ENCODE results near the gene COA3.

COA3 gene

GRCh38 chr17:42754782-42755181 lies 43.7 kb downstream of the COA3 start:
- no peaks in the 10 kb centered on the region for H3K27me3 ChIP-seq (ENCODE audit: control insufficient read depth, insufficient read depth, low read length)
- H3K4me1 ChIP-seq (ENCODE audit: control insufficient read depth, insufficient read depth, low read length): no peaks in the 10 kb centered on the region
- no peak overlapping the region for H3K9ac ChIP-seq (ENCODE audit: low read length)
- no peaks in the 10 kb centered on the region for H3K36me3 ChIP-seq (ENCODE audit: control insufficient read depth, insufficient read depth, low read length)
- H3K27ac ChIP-seq (ENCODE audit: low read depth, low read length): no peak overlapping the region
- H3K4me3 ChIP-seq (ENCODE audit: low read length): no peak overlapping the region

- no peaks in the 10 kb centered on the region for H3K27me3 ChIP-seq (ENCODE audit: control insufficient read depth, insufficient read depth, low read length)
- H3K9ac ChIP-seq (ENCODE audit: low read length): no peak overlapping the region
- H3K4me3 ChIP-seq (ENCODE audit: low read length): no peak overlapping the region
- no peak overlapping the region for H3K27ac ChIP-seq (ENCODE audit: low read depth, low read length)
- no peaks in the 10 kb centered on the region for H3K4me1 ChIP-seq (ENCODE audit: control insufficient read depth, insufficient read depth, low read length)
- no peaks in the 10 kb centered on the region for H3K36me3 ChIP-seq (ENCODE audit: control insufficient read depth, insufficient read depth, low read length)
Measured at GRCh38 chr17:42751628-42752027, 46.9 kb downstream of the COA3 start.

GRCh38 chr17:42750739-42751344 lies 47.7 kb downstream of the COA3 start:
- Histone ChIP-seq H3K9ac (ENCODE audit: low read length) (no peak overlapping the region), H3K4me1 (ENCODE audit: control insufficient read depth, insufficient read depth, low read length) (no peaks in the 10 kb centered on the region), H3K27ac (ENCODE audit: low read depth, low read length) (no peak overlapping the region), H3K36me3 (ENCODE audit: control insufficient read depth, insufficient read depth, low read length) (no peaks in the 10 kb centered on the region), H3K4me3 (ENCODE audit: low read length) (no peak overlapping the region), H3K27me3 (ENCODE audit: control insufficient read depth, insufficient read depth, low read length) (no peaks in the 10 kb centered on the region)

- Histone ChIP-seq H3K9ac (ENCODE audit: low read length) (no peak overlapping the region), H3K27ac (ENCODE audit: low read depth, low read length) (no peak overlapping the region), H3K27me3 (ENCODE audit: control insufficient read depth, insufficient read depth, low read length) (no peaks in the 10 kb centered on the region), H3K4me3 (ENCODE audit: low read length) (no peak overlapping the region), H3K36me3 (ENCODE audit: control insufficient read depth, insufficient read depth, low read length) (no peaks in the 10 kb centered on the region), H3K4me1 (ENCODE audit: control insufficient read depth, insufficient read depth, low read length) (peaks cover 2% of the 10 kb centered on the region)
Measured at GRCh38 chr17:42748908-42749798, 49.4 kb downstream of the COA3 start.

- Histone ChIP-seq H3K27ac (ENCODE audit: low read depth, low read length) (no peak overlapping the region), H3K4me1 (ENCODE audit: control insufficient read depth, insufficient read depth, low read length) (peaks cover 6% of the 10 kb centered on the region), H3K4me3 (ENCODE audit: low read length) (no peak overlapping the region), H3K9ac (ENCODE audit: low read length) (no peak overlapping the region), H3K36me3 (ENCODE audit: control insufficient read depth, insufficient read depth, low read length) (no peaks in the 10 kb centered on the region), H3K27me3 (ENCODE audit: control insufficient read depth, insufficient read depth, low read length) (no peaks in the 10 kb centered on the region)
Measured at GRCh38 chr17:42748202-42748907, 50.1 kb downstream of the COA3 start.

Data from rectal smooth muscle tissue (tissue), 1 donor.